DOHH2 (cell line): Measurements from ENCODE around the gene C5orf58.

ENCODE experiments used
- EZH2phosphoT487 ChIP-seq: fragments of 200-600 bp; sonication (generic); IDR thresholded peaks from 2 replicates; pipeline ENCODE4 v1.6.1; 2017; ENCODE audit warnings: borderline replicate concordance, mild to moderate bottlenecking, antibody characterized with exemption, low read length, moderate library complexity, mixed read lengths
- TF ChIP-seq, protein P1 (sequence below): fragments of 200-600 bp; sonication (generic); IDR thresholded peaks from one replicate; pipeline ENCODE4 v1.5.1; 2014; ENCODE audit warnings: antibody characterized with exemption, mild to moderate bottlenecking, low read depth, low read length; ENCODE audit not compliant: poor library complexity, severe bottlenecking

GRCh38 chr5:170235876-170236864 lies 3.4 kb downstream of the C5orf58 start:
- TF ChIP-seq, protein P1, sequence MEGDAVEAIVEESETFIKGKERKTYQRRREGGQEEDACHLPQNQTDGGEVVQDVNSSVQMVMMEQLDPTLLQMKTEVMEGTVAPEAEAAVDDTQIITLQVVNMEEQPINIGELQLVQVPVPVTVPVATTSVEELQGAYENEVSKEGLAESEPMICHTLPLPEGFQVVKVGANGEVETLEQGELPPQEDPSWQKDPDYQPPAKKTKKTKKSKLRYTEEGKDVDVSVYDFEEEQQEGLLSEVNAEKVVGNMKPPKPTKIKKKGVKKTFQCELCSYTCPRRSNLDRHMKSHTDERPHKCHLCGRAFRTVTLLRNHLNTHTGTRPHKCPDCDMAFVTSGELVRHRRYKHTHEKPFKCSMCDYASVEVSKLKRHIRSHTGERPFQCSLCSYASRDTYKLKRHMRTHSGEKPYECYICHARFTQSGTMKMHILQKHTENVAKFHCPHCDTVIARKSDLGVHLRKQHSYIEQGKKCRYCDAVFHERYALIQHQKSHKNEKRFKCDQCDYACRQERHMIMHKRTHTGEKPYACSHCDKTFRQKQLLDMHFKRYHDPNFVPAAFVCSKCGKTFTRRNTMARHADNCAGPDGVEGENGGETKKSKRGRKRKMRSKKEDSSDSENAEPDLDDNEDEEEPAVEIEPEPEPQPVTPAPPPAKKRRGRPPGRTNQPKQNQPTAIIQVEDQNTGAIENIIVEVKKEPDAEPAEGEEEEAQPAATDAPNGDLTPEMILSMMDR: no peak
- no peak for TF ChIP-seq EZH2phosphoT487
